VCaP (cell line): ENCODE results near the gene PLCB2.

ENCODE experiments used
- H3K27ac ChIP-seq: fragments of 450-650 bp; 2 replicates; pipeline ENCODE4 v1.5.1; 2017
- TF ChIP-seq, protein P1 (sequence below): fragments of 450-650 bp; conservative IDR thresholded peaks from 2 replicates; pipeline ENCODE4 v1.5.1; 2017; ENCODE audit warnings: mild to moderate bottlenecking, moderate library complexity

The PLCB2 gene

DNA sequence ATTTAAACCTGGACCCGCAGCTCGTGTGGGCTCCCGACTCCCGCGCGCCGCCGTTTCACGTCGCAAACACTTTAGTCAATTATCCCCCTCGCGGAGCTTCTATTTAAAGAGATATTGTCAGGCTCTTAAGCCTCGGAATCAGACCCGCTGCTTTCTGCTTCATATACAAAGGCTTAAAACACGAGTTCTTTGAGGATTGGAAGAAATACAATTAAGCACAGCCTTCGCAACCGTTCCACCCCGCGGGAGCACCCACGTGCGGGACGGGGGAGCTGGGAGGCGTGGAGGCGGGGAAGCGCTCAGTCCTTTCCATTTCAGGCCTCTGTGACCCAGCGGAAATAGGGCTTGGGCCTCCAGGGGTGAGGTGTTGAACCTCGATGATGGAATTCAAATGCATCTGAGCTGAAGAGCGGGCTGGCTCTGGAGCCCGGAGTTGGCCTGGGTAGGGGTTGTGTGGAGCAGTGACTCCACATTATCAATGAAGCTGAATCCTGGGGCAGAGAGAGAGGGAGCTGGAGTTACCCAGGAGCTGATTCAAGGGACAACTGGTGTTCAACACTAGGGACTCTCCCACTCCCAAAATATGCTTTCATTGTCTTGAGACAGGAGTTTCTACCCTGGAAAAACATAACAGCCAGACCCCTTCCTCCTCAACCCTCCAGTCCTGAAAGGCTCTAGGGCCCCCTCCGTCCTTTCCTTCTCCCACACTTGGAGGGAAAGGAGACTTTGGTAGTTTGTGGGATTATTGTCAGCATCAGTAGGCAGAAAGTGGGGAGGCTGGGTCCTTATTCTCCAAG, 27.3 kb downstream of the PLCB2 start:
- TF ChIP-seq, protein P1, sequence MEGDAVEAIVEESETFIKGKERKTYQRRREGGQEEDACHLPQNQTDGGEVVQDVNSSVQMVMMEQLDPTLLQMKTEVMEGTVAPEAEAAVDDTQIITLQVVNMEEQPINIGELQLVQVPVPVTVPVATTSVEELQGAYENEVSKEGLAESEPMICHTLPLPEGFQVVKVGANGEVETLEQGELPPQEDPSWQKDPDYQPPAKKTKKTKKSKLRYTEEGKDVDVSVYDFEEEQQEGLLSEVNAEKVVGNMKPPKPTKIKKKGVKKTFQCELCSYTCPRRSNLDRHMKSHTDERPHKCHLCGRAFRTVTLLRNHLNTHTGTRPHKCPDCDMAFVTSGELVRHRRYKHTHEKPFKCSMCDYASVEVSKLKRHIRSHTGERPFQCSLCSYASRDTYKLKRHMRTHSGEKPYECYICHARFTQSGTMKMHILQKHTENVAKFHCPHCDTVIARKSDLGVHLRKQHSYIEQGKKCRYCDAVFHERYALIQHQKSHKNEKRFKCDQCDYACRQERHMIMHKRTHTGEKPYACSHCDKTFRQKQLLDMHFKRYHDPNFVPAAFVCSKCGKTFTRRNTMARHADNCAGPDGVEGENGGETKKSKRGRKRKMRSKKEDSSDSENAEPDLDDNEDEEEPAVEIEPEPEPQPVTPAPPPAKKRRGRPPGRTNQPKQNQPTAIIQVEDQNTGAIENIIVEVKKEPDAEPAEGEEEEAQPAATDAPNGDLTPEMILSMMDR = no peak
- H3K27ac ChIP-seq = no peak overlapping the region

DNA sequence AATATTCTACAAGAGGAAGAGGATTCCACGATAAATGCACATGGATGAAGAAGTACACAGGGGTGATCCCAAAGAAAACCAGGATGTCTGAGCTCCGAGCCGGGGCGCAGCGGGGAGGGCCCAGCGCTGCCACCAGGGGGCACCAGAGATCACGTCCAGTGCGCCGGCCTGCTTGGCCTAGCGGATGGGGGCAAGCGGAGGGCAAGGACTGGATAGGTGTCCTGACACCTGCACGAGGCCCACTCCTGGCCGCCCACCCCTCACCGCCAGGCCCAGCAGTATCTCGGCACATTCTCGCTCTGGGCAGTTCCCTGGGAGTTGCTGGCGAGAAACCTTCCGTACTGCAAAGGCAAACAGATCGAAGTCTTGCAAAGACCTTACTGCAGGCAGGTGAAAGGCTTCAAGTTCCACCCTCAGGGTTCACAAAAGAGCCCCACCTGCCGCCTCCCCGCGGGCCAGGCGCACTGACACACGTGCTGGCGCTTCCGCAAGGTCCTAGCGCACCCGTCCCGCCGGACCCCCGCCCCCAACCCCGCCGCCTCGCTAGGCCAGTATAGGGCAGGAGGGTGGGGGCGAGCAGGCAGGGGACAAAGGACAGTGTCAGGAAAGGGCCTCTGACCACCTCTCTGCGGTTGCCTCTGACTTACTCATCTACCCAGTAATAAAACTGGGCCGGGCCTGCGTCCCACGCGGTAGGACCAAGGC, 28.1 kb downstream of the PLCB2 start:
- H3K27ac ChIP-seq = no peak overlapping the region
- TF ChIP-seq, protein P1 = peak; percentile 94

DNA sequence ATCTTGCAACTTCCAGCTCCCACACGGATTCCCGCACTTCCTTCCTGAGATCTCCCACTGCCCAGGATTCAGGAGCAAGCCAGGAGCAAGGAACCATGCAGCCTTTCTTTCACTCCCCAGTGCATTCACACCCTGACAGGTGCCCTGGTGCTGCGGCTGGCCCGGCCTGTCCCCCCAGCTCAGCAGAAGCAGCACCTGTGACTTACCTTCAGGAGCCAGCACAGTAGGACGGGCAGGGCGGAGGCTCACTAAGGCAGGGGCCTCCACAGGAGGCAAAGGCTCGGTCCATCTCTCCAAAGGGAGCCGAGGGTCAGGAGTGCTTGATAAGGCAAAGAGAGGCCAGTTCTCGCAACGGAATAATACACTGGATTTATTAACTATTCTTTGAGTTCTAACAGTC, 29.7 kb downstream of the PLCB2 start:
- no peak overlapping the region for H3K27ac ChIP-seq
- TF ChIP-seq, protein P1 = no peak

DNA sequence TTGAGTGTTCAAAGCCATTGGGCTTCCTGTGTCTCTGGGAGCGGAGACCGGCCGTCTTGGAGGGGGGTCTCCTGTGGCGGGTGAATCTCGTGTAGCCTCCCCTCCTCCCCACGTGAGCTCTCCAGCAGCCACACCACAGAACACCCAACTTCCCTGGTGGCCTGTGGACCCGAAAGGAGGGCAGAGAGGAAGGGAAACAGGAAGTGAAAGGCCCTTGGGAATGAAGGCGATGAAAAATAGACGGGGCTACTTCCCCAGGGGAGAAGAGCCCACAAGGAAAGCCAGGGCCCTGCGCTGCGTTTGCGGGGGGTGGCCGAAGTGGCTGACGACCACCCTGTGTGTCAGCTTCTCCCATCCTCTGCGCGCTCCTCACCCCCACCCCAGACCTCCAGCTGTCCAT, 30.3 kb downstream of the PLCB2 start:
- TF ChIP-seq, protein P1 = no peak
- no peak overlapping the region for H3K27ac ChIP-seq

DNA sequence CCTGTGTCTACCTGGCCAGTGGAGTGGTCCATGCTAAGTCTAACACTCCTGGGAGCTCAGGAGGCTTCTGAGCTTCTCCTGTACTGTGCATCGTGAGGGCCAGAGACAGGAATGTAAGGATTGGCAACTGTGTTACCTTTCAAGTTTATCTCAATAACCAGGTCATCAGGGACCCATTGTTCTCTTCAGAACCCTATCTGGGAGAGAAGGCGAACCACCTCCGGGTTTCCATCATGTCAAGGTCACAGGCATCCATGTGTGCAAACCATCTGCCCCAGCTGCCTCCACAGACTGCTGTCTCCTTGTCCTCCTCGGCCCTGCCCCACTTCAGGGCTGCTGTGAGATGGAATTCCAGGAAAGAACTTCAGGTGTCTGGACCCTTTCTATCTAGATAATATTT, 30.8 kb downstream of the PLCB2 start:
- H3K27ac ChIP-seq = peak overlapping the region; percentile 2; the same call in 1 of the 2 replicates
- TF ChIP-seq, protein P1 = no peak

DNA sequence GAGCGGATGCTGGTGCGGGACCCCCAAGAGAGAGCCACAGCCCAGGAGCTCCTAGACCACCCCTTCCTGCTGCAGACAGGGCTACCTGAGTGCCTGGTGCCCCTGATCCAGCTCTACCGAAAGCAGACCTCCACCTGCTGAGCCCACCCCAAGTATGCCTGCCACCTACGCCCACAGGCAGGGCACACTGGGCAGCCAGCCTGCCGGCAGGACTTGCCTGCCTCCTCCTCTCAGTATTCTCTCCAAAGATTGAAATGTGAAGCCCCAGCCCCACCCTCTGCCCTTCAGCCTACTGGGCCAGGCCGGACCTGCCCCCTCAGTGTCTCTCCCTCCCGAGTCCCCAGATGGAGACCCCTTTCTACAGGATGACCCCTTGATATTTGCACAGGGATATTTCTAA, 31.8 kb downstream of the PLCB2 start:
- TF ChIP-seq, protein P1 = no peak
- H3K27ac ChIP-seq = no peak overlapping the region

DNA sequence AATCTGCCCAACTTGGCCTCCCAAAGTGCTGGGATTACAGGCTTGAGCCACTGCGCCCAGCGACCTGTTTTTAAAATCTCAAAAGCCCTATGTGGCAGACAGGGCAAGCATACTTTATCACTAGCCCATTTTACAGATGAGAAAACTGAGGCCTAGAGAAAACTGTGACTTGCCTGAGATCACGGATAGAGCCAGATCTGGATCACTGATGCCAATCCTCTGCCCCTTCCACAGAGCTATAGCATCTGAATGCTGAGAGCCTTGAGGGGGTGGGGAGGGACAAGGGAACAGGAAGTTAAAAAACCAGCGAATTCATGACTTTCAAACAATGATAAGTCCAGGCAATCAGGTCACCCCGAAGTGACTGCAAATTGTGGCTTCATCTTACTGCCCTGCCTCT, 32.2 kb downstream of the PLCB2 start:
- no peak overlapping the region; the same call in 1 of the 2 replicates for H3K27ac ChIP-seq
- TF ChIP-seq, protein P1 = no peak
